Eye (tissue), 1 donor: Measurements from ENCODE around the gene CIDEB.

Experiments
- DNase-seq: peaks from one replicate; pipeline ENCODE4 v3.0.0-alpha.2; 2015

CIDEB gene

GRCh38 chr14:24286996-24287395 lies 20.8 kb downstream of the CIDEB start:
- no peak for DNase-seq

GRCh38 chr14:24285351-24285750 lies 22.4 kb downstream of the CIDEB start:
- DNase-seq: no peak

- DNase-seq: no peak
Measured at GRCh38 chr14:24284501-24285035, 23.2 kb downstream of the CIDEB start.

GRCh38 chr14:24283796-24284460 lies 23.8 kb downstream of the CIDEB start:
- no peak for DNase-seq

GRCh38 chr14:24282736-24283135 lies 25.0 kb downstream of the CIDEB start:
- DNase-seq: no peak

GRCh38 chr14:24281636-24282035 lies 26.1 kb downstream of the CIDEB start:
- DNase-seq: no peak

GRCh38 chr14:24280797-24281460 lies 26.8 kb downstream of the CIDEB start:
- no peak for DNase-seq

- no peak for DNase-seq
Measured at GRCh38 chr14:24279301-24280186, 28.2 kb downstream of the CIDEB start.

- DNase-seq: no peak
Measured at GRCh38 chr14:24278424-24278823, 29.4 kb downstream of the CIDEB start.

GRCh38 chr14:24277606-24278321 lies 30.0 kb downstream of the CIDEB start:
- DNase-seq: no peak

- DNase-seq: no peak
Measured at GRCh38 chr14:24277071-24277470, 30.7 kb downstream of the CIDEB start.

GRCh38 chr14:24274101-24274543 lies 33.7 kb downstream of the CIDEB start:
- DNase-seq: no peak

- DNase-seq: no peak
Measured at GRCh38 chr14:24273422-24273998, 34.3 kb downstream of the CIDEB start.

- DNase-seq: no peak
Measured at GRCh38 chr14:24272467-24272866, 35.3 kb downstream of the CIDEB start.

GRCh38 chr14:24271834-24272263 lies 35.9 kb downstream of the CIDEB start:
- DNase-seq: no peak

- peak; percentile 95 for DNase-seq
Measured at GRCh38 chr14:24271134-24271833, 36.5 kb downstream of the CIDEB start, which contains the start of gene RABGGTA. TSS of gene RABGGTA (minus strand) at chr14:24271597. CDS start at chr14:24271115, 482 bp downstream.

GRCh38 chr14:24270537-24271133 lies 37.1 kb downstream of the CIDEB start:
- DNase-seq: no peak

- DNase-seq: no peak
Measured at GRCh38 chr14:24269910-24270536, 37.8 kb downstream of the CIDEB start.

GRCh38 chr14:24269368-24269767 lies 38.4 kb downstream of the CIDEB start:
- DNase-seq: no peak

- DNase-seq: no peak
Measured at GRCh38 chr14:24268225-24268624, 39.6 kb downstream of the CIDEB start.
